ENCODE results near the gene TUBA4A.

DNA sequence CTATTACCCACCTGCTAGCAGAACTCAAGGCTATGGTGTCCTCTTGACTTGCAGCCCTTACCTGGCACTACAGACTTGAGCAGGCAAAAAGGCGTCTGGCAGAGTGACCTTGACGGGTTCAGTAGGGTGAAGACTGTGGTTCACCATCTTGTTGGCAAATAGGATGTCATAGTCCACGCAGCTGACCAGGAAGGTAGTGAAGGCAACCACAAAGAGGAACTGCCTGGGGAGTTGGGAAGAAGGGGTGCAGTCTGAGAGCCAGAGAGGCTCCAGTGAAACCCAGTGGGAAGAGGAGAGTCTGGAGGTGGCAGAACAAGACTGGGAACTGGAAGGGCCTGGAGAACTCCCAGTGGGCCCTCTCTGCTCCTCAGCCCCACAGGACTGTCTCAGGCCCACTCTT lies 28.4 kb downstream of the TUBA4A start:
- TF ChIP-seq, protein P1, sequence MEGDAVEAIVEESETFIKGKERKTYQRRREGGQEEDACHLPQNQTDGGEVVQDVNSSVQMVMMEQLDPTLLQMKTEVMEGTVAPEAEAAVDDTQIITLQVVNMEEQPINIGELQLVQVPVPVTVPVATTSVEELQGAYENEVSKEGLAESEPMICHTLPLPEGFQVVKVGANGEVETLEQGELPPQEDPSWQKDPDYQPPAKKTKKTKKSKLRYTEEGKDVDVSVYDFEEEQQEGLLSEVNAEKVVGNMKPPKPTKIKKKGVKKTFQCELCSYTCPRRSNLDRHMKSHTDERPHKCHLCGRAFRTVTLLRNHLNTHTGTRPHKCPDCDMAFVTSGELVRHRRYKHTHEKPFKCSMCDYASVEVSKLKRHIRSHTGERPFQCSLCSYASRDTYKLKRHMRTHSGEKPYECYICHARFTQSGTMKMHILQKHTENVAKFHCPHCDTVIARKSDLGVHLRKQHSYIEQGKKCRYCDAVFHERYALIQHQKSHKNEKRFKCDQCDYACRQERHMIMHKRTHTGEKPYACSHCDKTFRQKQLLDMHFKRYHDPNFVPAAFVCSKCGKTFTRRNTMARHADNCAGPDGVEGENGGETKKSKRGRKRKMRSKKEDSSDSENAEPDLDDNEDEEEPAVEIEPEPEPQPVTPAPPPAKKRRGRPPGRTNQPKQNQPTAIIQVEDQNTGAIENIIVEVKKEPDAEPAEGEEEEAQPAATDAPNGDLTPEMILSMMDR (IDR thresholded peaks at IDR 0.05): no peak
- TF ChIP-seq POLR2A (IDR thresholded peaks at IDR 0.05) (no peak), EP300 (IDR thresholded peaks at IDR 0.05) (no peak)
